NCI-H2029 treated with DMSO at 0.1 percent for 48 hours (cell line): ENCODE results near the gene IGF1.
"Not testable (repeated sequence)": the region's sequence is repeated elsewhere in the genome, so short reads cannot be mapped to it uniquely, and the experiment has no call there.

Source experiments
- DNase-seq: peaks from one replicate; lab custom pipeline; 2025; lab: John Stamatoyannopoulos, UW

Gene IGF1

GRCh38 chr12:102379346-102380162 is 100.8 kb downstream of the IGF1 start:
- DNase-seq, result no peak

GRCh38 chr12:102376781-102377180 is 103.6 kb downstream of the IGF1 start:
- DNase-seq, result no peak

- DNase-seq, result no peak
Measured at GRCh38 chr12:102376181-102376747, 104.1 kb downstream of the IGF1 start.

- DNase-seq, result no peak
Measured at GRCh38 chr12:102374190-102374589, 106.2 kb downstream of the IGF1 start.

- no peak for DNase-seq
Measured at GRCh38 chr12:102372087-102372486, 108.3 kb downstream of the IGF1 start.

- DNase-seq, result no peak
Measured at GRCh38 chr12:102371165-102371564, 109.2 kb downstream of the IGF1 start.

- no peak for DNase-seq
Measured at GRCh38 chr12:102369876-102370275, 110.5 kb downstream of the IGF1 start.

- DNase-seq, result no peak
Measured at GRCh38 chr12:102365365-102365764, 115.0 kb downstream of the IGF1 start.

GRCh38 chr12:102364709-102365108 is 115.7 kb downstream of the IGF1 start:
- DNase-seq, result no peak

GRCh38 chr12:102356690-102357089 is 123.7 kb downstream of the IGF1 start:
- DNase-seq, result no peak

- DNase-seq, result not testable (repeated sequence)
Measured at GRCh38 chr12:102354281-102354680, 126.1 kb downstream of the IGF1 start.

- no peak for DNase-seq
Measured at GRCh38 chr12:102351322-102351721, 129.0 kb downstream of the IGF1 start.

GRCh38 chr12:102350070-102350469 is 130.3 kb downstream of the IGF1 start:
- no peak for DNase-seq

- no peak for DNase-seq
Measured at GRCh38 chr12:102349079-102349478, 131.3 kb downstream of the IGF1 start.

GRCh38 chr12:102347811-102348210 is 132.6 kb downstream of the IGF1 start:
- no peak for DNase-seq
